Stromal cell of bone marrow (primary cell): ENCODE measurements around the gene NLRP3.
"Not testable (repeated sequence)": the region's sequence is repeated elsewhere in the genome, so short reads cannot be mapped to it uniquely, and the experiment has no call there.

Source experiments
- DNase-seq: peaks from one replicate; pipeline ENCODE4 v3.0.0-alpha.2; 2012; ENCODE audit warnings: low read depth

The NLRP3 gene

DNA sequence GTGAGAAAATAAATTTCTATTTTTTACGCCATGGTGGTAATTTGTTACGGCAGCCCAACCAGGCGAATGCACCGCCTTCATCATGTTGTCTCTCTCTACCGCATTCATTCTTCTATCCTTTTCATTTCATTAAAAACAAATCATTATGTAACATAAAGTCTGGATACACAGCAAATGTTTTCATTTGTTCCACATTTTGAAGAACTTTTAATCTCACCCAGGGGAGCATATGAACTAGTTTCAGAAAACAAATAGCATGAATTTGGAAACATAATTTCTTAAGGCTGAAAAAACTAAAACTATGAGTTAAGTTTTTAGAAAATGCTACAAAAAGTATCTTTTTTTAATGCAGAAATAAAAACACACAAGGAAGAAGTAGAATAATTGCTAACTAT lies 53.2 kb downstream of the NLRP3 start:
- no peak for DNase-seq

DNA sequence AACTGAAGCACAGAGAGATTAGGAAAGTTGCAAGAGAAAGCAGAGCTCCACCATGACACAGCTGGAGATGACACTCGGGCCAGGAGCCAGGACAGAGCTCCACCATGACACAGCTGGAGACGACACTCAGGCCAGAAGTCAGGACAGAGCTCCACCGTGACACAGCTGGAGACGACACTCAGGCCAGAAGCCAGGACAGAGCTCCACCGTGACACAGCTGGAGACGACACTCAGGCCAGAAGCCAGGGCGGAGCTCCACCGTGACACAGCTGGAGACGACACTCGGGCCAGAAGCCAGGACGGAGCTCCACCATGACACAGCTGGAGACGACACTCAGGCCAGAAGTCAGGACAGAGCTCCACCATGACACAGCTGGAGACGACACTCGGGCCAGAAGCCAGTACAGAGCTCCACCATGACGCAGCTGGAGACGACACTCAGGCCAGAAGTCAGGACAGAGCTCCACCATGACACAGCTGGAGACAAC lies 55.0 kb downstream of the NLRP3 start:
- not testable (repeated sequence) for DNase-seq

DNA sequence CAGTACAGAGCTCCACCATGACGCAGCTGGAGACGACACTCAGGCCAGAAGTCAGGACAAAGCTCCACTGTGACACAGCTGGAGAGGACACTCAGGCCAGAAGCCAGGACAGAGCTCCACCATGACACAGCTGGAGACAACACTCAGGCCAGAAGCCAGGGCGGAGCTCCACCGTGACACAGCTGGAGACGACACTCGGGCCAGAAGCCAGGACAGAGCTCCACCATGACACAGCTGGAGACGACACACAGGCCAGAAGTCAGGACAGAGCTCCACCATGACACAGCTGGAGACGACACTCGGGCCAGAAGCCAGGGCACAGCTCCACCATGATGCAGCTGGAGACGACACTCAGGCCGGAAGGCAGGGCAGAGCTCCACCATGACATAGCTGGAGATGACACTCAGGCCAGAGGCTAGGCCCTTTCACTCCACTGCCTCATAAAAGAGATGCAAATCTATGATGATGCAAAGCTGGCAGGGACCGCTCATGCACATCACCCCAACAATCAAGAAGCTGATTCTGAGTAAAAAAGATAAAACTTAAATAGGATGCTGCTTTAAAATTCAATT lies 55.6 kb downstream of the NLRP3 start:
- DNase-seq = no peak

DNA sequence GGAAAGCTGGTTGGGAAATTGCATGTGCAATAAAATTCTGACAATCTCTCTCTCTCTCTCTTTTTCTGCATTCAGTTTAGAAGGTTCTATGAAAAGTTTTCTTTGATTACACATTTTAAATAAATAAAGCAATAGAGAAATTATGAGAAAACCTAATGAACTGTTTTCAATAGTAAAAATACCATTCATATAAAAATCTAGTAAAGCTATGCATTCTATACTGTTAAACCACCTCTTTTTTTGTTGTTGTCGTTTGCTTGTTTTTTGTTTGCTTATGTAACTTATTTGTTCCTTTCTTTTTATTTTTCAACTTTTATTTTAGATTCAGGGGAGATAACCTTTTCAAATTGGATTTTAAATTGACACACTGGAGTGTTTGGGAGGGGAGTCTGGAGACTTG lies 56.1 kb downstream of the NLRP3 start:
- DNase-seq = no peak

DNA sequence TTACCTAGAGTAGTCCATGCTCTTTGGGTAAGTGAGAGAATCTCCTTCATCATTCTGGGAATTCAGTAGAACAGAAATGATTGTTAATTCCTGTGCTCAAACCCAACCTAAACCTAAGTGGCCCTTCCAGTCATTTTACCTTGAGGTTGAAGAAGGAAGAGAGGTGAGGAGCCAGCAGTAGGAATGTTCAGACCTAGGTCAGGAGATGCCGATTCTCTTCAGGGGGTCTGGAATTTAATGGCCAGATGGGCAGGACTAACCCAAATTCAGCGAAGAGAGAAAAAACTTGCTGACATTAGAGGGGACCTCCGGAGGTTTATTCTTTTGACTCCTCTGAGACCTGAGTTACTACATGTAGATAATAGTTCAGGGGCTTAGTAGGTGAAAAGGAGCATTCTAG lies 58.4 kb downstream of the NLRP3 start:
- no peak for DNase-seq

DNA sequence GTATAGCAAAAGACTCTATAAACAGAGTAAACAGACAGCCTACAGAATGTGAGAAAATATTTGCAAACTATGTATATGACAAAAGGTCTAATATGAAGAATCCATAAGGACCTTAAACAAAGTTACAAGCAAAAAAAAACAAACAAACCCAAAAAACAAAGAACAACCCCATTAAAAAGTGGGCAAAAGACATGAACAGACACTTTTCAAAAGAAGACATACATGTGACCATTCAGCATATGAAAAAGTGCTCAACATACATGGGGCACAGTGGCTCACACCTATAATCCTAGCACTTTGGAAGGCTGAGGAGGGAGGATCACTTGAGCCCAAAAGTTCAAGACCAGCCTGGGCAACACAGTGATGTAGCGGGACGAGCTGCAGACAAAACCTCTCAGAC lies 59.8 kb downstream of the NLRP3 start:
- no peak for DNase-seq

DNA sequence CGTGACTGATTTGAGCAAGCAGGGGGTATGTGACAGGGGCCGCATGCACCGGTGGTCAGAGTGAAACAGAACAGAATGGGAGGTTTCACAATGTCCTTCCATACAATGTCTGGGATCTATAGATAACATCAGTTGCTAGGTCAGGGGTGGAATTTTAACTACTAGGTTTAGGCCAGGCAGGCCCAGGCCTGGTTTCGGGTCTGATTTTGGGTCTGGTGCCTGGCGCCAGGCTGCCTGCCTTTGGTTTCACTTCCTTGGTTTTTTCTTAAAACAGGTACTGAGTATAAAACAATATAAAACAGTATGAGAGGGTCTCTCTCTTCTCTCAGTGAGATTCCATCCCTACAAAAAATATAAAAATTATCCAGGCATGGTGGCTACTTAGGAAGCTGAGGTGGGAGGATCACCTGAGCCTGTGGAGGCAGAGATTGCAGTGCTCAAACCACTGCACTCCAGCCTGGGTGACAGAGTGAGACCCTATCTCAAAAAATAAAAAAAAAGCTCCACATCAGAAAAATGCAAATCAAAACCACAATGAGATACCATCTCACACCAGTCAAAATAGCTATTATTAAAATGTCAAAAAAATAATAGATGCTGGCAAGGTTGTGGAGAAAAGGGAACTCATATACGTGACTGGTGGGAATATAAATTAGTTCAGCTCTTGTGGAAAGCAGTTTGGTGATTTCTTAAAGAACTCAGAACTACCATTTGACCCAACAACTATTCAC lies 60.5 kb downstream of the NLRP3 start:
- DNase-seq = not testable (repeated sequence)

DNA sequence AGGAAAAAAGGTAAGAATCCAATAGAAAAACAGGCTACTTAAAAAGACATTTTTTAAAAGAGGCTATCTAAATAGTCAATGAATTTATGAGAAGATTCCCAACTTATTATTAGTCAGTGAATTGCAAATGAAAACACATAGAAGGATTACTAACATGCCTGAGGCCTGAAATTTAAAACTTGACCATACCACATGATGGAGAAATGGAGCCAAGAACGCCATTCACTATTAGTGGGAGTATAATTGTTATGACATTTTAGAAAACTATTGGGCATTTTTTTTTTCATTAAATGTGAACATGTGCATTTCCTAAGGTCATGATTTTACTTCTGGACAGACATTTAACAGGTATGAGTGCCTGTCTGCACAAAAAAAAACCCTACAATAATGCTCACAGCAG lies 66.8 kb downstream of the NLRP3 start:
- DNase-seq = peak; percentile 38

DNA sequence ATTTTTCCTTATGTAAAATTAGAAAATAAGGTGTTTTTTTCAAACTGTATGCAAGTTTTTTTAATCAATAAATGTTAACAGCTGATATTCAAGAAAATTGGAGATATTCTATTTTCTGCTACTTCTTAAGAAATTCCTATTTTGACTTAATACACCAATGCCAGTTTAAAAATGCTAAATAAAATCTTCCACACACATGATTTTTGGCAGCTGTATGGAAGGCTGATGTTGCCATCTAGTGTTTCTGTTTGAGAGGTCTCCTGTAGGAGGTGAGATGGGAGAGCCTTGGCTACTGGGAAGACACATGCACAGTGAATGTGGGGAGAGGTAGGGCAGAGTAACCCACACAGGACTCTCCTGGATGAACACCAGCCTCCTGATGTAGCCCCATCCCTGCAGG lies 71.1 kb downstream of the NLRP3 start:
- DNase-seq = peak; percentile 28

DNA sequence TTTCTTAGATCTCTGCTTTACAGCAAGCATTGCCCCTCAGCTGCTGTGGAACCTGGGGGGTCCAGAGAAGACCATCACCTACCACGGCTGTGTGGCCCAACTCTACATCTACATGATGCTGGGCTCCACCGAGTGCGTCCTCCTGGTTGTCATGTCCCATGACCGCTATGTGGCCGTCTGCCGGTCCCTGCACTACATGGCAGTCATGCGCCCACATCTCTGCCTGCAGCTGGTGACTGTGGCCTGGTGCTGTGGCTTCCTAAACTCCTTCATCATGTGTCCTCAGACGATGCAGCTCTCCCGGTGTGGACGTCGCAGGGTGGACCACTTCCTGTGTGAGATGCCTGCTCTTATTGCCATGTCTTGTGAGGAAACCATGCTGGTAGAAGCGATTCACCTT lies 75.4 kb downstream of the NLRP3 start:
- DNase-seq = no peak

DNA sequence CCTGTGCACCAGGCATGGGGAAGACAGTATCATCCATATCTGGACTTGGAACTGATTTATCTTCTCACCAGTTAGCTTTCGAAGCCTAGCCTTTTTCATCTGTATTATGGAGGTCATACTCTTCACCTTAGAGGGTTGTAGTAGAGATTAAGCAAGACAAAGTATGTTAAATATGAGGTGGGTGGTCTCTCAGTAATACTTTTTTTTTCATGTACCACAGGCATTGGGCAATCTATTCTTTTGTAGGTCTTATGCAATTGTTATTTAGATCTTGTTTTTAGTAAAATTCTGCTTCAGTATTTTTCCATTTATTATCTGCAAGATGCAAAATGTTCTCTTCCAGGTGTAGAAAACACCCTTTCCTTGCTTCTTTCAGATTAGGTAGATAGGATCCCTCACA lies 77.1 kb downstream of the NLRP3 start:
- no peak for DNase-seq

DNA sequence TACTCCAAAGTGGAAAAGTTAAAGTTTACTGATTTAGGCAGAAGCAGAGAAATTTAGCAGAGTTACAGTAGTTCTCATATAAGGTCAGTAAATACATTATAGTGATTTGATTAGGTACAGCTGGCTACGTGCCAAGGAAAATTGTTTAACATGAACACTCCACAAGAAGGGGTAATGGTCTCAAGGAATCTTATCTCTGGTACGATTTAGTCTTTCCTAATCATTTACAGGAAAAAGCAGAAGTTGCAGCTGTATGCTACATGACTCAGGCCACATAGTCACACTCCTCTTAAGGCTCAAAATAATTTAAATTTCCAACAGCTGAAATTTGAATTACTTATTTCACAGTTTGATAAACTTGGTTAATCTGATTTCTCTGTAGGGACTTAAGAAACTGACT lies 78.8 kb downstream of the NLRP3 start:
- DNase-seq = no peak

DNA sequence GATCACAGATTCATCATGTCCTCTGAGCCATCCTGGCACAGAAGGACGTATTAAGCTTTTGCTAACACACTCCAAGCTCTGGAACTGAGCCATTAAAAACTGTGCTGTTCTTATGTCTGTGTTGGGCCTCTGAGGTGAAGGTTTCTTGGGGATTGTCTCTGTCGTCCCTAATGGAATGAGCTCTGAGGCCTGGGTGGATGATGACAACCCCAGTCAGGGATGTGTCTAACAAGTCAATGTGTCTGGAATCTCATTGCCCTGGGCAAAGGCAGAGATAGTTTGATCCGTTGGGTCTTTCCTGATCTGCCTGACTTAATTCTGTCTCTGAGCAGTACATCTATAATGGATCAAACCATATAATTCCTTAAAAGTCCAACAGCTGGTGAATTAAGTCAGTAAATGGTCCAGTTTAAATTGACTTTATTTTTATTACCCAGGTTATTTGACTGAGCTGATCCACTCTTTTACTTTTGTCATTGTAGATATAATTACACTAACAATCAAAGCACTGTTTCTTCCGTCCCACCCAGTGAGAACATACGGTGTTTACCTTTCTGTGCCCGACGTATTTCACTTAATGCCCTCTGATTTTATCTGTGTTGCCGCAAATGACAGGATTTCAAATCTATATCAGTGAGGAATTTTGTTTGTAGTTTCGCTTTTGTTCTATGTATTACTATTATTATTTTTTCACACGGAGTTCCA lies 80.8 kb downstream of the NLRP3 start:
- no peak for DNase-seq
